Activated naive CD4-positive, alpha-beta T cell treated with Interleukin-2 at 50 U/mL for 16 hours (primary cell): ENCODE results near the gene NUDT16.

ENCODE experiments used
- DNase-seq: peaks from one replicate; pipeline ENCODE4 v3.0.0-alpha.2; 2020

NUDT16 gene

DNA sequence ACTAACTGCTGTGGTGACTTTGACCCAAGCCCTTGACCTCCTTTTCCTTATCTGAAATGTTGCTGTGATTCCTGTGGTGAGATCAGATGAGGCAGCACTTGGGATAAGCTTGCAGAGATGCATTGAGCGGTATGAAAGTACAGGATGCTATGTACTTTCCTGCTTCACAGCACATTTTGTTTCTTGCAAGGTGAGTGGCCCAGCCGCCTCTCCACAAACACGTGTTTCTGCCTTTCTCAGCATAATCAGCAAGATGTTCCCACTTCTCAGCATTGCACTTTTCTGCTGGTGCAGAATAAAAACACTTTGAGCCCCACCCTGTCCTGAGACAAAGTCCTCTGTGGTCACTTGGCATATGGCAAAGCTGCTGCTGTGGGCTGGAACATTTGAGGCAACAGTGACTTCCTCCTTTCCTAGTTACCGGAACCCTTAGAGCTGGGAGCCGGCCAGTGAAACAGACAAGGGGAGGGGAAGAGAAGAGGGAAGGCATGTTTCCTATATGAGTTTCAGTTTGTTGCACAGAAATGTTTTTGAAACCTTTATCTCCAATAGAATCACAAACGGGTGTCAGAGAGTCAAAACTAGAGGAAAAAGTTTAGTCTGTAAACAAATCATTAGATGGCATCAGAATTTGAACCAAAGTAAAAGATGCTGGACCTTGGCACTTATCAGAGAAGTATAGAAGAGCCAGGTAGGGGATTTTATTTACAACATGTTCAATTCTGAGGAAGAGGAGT lies 5.0 kb downstream of the NUDT16 start:
- DNase-seq: no peak

DNA sequence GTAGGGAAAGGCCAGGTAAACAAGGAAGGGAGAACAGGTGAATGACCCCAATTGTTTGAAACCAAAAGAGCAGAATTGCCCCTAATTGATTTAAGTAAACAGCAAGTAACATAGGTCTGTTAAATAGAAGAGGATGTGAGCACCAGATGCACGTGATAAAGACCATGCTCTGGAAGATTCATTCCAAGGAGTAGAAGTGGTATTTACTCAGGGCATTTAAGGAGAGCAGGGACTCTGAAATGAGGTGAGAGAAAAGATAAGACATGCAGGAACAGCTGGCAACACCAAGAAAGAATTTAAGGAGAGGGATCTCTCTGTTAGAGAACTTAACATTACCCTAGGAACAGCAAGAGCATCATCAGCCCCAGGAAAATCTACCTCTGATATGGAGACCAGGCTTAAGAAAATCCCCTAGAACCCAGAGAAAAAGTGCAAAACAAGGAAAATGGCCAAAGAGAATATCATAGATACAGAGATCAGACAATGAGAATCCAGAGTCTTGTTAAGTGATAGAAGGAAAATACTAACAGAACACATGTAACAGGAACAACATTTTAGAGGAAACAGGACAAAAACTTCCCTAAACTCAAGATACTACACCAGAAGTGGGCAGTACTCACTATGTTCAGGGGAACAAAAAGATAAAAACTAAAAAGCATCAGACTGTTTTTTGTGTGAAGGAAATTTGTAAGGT lies 6.4 kb downstream of the NUDT16 start:
- no peak for DNase-seq

DNA sequence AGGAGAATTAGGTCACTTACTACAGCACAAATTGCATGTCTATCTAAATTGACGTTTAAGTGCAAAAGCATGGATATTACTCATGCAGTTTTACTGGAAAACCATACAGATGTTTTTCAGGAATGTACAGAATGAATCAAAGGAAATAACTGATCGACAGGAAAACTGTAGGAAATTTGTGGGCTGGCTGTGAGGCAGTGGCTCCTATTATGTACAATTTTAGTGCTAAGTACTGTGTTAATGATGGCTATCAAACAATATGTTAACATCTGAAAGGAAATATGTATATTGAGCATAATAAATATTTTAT lies 6.9 kb downstream of the NUDT16 start:
- DNase-seq: no peak

DNA sequence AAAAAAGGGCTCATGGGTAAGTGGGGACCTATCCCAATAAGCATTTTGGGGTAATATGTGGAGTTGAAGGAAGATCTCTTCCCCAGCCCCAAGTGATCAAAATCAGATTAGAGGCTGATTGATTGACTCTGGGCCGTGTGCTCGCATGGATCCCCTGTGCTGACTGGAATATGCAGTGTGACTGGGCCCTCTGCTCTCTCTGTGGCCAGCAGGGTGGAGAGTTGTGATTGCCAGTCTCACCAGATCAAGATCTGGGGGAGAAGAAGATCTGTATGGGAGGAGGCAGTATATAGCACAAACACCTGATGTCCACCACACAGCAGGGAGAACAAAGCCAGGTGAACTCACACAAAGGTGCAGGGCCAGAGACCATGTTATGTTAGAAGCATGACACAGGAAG lies 8.8 kb downstream of the NUDT16 start:
- DNase-seq: no peak

DNA sequence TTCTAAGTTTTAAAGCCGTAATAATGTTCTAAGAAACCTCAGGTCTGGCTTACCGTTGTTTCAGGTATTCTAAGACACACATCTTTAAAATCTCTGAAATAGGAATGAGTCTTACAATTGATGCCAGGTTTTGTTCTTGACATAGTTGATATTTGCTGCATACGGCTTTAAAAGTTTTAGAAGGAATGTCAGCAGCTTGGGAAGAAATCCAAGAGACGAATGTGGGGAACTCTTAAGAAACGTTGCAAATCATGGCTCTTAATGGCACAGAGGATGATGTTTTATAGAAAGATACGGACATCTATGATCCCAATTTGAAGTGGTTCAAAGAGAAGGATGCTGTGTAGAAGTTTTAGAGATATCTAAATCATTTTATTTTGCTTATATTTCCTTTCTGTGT lies 11.5 kb downstream of the NUDT16 start:
- DNase-seq: no peak

DNA sequence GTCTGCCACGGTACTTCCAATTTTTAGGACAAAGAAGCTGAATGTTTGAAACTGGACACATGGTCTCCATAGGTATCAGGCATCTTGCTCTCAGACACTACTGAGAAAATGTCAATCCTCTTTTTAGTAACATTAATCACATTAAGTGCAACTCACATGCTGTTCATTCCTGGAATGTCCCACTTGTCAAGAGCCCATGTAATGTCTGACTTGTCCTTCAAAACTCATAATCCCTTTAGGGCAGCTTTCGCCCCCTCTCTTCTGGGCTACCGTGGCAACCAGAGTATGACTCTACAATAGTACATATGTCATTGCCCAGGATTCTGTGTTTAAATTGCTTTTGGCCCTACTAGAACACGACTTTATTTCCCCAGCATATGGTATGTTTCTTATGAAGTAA lies 12.3 kb downstream of the NUDT16 start:
- DNase-seq: no peak

DNA sequence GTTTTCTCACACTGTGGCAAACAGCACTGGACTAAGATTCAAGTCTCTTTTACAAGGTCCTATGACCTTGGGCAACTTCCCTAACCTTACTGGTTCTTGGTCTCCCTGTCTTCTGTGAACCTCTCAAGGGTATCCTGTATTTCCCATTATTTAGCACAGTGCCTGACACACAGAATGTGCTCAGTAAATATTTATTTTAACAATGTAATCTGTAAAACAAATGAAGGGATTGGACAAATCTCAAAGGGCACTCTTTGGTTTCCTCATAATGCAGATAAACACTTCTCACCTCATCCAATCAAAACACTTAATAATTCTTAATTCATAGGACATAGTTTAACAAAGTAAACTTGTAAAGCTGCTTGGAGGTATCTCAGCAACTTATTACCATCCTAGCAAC lies 12.8 kb downstream of the NUDT16 start:
- DNase-seq: no peak

DNA sequence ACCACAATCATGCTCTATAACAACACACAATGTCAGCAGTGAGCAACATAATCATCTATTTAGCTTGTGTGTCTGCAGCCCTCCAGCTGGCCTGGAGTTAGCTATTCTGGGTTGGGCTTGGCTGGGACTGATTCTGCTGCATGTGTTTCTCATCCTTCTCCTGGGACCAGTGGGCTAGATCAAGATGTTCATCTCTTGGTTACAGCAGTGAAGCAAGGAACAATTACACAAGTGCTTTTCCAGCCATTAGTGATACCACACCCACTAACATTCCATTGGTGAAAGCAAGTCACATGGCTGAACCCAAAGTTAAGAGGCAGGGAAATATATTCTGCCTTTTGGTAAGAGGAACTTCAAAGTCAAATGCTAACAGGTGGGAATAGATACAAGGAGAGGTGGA lies 14.6 kb downstream of the NUDT16 start:
- DNase-seq: no peak

DNA sequence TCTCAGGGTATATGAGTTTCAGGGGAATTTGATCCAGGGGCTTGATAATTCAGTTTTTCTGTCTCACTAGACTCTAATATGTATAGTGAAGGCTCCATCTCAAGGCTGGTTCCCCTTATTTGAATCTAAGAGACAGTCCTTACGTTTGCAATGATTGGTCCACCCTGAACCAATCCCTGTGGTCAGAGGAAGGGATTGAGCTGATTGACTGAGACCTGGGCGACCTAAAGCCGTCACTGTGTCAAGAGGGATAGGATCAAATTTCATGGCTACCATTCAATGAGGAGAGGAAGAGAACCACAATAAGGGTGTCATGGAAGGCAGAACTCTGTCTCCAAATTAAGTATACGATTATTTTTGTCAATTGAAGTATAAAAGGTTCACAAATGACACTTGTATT lies 16.3 kb downstream of the NUDT16 start:
- no peak for DNase-seq

DNA sequence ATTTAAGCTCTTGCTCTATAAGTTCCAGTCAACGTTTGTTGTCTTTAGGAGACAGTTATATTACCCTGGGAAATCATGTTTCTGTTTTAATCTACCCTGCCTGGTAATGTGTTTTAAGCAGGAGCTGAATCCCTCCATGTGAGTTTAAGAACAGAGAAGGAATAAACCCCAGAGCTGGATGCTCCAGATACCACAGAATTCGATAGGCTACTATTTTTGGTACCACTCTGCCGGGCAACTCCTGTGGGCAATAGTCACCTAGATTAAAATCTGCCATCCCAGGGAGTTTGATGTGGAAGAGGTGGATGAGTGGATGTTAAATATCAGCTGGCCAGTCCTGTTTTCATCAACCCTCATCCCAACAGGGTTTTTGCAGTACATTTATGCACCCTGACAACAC lies 20.4 kb downstream of the NUDT16 start:
- DNase-seq: no peak

DNA sequence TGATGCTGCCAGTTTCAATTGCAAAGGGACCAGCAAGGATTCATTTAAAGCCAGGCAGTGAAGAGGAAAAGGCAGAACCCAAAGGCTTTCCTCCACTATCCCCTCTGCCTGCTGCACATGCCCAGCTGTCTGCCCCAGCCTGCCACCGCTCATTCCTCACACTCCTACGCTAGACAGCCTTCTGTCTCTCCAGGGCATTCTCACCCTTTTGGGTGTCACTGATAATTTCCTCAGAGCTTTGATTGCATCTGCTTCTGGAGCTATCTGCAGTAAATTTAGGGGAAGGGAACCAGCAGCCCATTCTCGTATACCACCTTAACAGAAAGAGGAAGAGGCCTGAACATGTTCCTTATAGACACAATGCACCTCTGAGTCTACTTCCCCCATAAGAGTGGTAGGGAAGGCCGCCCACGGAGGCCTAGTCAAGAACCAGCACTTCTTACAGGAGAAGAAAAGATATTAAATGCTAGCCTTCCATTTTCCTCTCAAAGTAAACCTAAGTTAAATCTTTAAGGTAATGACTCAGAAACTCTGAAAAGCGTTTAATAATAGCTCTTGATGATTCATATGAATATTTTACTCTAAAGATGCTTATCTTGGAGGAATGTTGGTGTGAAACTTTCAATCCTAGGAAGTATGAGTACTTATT lies 20.9 kb downstream of the NUDT16 start:
- DNase-seq: no peak

DNA sequence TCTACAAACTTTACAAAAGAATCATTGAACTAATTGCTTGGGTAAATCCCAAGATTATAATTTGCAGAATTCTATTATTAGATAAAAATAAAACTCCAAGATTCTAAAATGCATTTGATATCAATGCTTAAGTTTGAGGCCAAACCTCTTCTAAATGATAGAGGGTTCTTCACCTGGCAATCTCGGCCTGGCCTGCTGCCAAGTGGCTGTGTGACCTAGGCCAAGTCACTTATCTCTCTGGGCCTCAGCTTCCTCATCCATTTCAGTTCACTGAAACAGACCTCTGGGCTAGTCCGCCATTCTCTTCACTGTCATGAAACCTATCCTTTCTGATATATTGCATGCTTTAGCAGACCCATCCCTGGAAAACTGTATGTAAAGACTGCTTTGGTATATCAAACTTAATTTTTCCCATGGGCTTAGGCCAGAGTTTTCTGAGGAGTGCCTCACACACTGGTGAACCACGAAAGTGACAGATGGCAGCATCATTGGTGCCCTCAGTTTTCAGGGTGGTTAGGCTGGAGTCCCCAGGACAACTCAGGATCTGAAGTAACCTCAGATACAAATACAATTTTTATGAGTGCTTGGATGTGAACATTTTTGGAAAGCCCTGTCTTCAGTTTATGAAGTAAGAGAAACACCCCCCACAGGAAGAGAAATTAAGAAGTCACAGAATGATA lies 21.8 kb downstream of the NUDT16 start:
- DNase-seq: no peak

DNA sequence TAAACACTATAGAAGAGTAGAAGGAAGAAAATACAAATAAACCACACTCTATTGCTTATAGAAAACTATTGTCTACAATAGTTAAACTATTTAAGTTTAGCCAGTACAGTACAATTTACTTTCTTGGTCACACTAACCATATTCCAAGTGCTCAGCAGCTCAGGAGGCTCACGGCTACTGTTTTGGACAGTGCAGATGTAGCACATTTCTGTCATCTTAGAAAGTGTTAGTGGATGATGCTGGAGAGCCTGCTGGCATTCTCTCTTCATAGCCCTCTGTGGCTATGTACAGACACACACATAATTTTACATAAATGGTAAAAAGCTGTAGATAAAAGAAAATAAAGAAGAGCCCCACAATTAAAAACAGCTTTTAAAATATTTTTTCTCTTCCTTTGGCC lies 23.8 kb downstream of the NUDT16 start:
- no peak for DNase-seq

DNA sequence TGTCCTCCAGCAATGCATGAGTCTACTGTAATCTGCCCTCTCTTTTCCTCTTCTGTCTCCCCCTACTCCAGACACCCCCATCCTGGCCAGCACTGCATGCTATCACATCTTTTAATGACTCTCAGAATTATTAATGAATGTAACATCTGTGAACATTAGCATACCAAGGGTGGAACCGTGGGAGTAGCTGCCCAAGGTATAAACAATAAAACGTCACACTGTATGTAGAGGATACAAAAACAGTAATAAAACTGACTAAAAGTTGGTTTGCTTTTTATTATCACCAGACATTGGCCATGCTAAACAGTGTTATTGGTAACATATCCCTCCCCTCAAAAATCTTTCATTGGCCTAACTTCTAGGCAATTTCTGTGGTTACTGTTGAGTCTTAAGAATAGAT lies 24.7 kb downstream of the NUDT16 start:
- no peak for DNase-seq

DNA sequence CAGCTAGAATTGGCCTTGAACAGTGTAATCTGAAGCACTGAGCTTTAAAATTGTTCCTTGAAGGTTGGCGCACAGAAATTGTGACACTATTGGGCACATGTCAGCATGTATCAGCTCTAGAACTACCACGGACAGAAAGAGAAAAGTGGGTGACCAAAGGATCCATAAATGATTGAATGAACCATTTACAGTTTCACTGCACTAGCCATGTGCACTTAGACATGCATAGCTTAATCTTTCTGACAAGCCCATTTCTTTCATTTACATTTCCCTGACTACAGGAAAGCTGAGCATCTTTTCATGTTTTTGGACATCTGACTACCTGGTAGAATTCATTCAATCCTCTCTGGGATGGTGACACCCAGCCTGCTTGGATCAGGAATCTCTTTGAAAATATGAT lies 36.2 kb downstream of the NUDT16 start:
- DNase-seq: no peak

DNA sequence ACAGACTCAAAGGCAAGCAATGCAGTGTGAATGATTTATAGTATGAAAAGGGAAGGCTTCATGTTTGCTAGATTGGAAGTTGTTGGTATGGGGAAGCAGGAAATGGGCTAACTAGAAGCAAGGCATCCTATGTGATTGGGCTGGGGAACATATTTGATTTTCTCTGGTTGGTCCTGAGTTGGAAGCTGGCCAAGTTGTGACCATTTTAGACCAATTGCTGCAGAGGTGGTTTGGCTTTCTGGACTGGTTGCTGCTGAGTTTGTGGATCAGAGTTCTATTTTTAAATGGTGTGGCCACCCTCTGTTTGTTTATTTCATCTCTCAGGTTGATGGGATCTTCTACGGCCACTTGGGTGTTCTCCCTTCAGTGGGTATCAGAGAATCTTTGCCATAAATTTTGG lies 39.7 kb downstream of the NUDT16 start:
- no peak for DNase-seq

DNA sequence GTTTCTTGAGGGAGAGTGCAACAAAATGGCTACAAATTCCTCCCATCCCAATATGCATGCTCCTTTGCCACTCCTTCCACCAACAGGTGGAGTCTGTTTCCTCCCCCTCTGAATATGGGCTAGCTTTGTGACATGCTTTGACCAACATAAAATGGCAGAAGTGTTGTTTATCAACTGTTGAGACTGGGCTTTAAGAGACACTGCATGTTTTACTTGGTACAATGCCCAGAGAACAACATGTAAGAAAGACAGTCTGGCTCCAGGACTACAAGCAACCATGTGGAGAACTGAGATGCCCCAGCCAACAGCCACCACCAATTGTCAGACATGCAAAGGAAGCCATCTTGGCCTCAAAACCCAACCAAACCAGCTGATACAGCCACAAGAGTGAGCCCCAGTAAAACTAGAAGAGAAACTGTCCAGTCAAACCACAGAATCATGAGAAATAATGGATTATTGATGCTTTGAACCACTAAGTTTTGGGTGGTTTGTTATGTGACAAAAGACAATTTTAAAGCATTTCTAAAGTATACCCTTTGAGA lies 40.5 kb downstream of the NUDT16 start:
- no peak for DNase-seq

DNA sequence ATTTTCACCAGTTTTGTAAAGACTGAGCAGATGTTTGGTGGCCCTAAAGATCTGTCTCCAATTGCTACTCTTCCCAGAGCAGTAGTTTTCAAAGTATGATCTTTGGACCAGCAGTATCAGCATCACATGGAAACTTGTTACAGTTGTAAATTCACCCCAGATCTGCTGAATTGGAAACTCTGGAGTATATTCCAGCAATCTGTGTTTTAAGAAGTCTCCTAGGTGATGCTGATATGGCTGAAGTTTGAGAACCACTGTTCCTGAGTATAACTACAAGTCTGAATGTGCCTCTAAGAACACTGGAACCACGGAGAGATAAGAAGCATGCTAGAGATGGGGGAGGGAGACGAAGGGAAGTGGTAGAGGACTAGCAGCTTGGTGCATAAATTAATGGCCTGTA lies 45.7 kb downstream of the NUDT16 start:
- no peak for DNase-seq

DNA sequence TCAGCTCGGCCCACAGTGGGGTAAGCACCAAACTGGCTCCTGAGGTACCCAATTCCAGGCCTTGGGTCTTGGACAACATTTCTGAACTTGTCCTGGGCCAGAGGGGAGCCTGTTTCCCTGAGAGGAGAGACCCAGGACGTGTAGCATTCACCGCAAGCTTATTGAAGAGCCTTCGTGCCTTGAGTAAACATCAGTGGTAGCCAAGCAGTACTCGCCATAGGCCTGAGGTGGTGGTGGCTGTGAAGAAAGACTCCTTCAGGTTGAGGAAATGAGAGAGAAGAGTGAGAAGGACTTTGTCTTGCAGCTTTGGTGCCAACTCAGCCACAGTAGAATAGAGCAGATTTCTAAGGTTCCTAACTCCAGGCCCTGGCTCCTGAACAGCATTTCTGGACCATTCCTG lies 50.2 kb downstream of the NUDT16 start:
- DNase-seq: no peak

DNA sequence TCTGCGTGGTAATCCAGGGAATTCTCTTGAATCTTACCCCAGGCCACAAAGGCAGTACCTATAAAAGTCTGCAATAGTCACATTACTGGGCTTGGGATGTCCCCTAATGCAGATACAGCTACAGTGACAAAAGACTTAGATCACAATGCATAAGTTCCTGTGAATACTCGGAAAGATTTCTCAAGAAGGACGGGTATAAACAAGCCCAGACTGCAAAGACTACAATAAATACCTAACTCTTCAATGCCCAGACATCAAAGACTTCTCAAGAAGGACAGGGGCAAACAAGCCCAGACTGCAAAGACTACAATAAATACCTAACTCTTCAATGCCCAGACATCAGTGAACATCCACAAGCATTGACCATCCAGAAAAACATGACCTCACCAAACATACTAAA lies 50.9 kb downstream of the NUDT16 start:
- DNase-seq: no peak

DNA sequence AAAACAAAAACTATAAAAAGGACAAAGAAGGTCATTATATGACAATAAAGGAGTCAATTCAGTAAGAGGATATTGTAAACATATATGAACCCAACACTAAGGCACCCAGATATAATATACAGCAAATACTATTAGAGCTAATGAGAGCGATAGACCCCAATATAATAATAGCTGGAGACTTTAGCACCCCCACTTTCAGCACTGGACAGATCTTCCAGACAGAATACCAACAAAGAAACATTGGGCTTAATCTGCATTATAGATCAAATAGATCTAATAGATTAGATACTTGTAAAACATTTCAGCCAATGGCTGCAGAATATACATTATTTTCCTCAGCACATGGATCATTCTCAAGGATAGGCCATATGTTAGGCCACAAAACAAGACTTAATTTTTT lies 53.4 kb downstream of the NUDT16 start:
- no peak for DNase-seq
